ENCODE data around the gene ZNF737.
A peak's percentile ranks its signal among the peaks of the same experiment; 100 is the strongest.
"Not testable (repeated sequence)": the region's sequence is repeated elsewhere in the genome, so short reads cannot be mapped to it uniquely, and the experiment has no call there.

Gene ZNF737

DNA sequence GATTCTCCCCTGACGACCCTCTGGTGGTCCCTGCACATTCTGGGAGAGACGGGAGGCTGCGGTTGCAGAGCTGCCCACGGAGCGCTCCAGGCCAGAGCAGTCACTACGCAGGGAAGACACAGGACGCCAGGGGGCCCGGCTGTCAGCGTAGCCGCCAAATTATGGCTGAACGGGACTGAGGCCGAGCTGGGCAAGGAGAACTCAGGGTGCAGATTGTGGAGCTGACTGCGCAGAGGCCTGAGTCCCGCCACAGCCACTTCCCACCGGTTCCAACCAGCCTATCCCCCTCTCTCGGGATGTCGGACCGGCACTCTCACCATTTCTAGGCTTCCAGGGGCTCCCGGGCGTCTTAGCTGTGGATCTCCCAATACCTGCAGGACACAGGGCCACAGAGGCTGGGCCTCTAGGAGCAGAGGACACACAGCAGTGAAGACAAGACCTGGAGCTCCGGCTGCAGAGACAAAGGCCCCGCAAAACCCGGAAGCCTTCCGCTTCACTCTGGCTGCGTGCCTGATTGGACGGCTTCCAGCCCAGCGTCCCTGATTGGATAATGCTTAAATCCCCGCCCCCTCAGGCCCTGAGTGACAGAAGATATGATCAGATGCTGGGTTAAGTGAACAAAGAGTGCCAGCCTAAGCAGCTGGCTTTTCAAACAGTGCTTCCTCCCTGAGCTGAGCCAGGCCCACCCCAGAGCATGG lies at the start of gene ZNF737:
ZNF737 (minus strand) TSS at position 461 of the 698 bp plus-strand sequence; CDS start at position 320, 141 bp downstream.
- peak; percentile 92 for DNase-seq (ENCODE audit: low spot score)

DNA sequence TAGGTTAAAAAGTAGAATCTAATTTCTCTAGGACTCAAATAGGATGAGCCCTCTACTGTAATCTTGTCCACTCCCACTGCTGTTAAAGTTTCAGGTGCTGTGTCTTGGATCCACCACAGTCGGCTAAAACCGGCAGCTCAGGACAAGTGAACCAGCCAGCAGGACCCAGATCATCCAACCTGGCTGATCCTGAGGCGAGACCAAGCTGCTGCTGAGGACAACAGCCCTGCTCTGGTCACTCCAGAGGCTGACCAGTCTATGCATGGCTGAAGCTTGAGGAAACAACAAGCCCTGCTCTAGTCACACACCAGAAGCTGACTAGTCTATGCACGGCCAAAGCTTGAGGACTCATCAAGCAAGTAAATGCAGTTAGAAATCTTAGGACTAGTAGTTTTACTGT lies 49.4 kb upstream of the ZNF737 start:
- not testable (repeated sequence) for DNase-seq (ENCODE audit: low spot score)

- no peak for DNase-seq (ENCODE audit: low spot score)
Measured at GRCh38 chr19:20612711-20613316, 47.2 kb upstream of the ZNF737 start.

DNA sequence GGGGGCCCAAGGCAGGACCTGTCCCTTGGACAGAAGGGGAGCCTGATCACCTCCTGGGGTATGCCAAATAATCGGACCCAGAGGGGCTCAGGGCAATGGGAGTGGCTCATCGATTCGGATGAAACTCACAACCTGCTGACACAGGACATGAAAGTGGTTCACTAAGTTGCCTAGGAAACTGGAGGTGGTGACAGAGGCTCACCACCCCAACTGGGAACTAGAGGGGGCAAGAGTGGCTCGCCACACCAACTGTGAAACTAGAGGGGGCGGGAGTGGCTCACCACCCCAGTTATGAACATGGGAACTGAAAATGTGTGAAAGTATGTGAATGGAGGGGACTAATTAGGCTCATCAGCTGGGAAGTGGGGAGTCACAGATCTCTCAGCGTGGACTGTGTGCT lies 46.3 kb upstream of the ZNF737 start:
- DNase-seq (ENCODE audit: low spot score), result no peak

DNA sequence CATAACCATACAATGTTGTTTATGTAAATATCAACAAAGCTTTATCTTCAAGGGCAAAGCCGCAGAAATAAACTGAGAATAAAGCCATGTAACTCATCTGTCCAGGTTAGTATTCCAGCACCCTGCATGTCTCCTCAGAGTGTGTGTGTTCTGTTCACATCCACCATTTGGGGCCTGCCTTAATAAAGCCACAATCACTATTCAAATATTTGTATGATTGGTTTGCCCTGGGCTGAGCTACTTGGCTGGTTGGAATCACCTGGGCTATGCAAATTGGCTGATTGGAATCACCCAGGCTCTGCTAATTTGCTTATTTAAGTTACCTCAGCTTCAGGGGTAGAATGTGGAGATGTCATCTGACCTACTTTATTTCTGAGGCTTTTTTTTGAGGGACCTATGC lies 42.4 kb upstream of the ZNF737 start:
- no peak for DNase-seq (ENCODE audit: low spot score)

- no peak for DNase-seq (ENCODE audit: low spot score)
Measured at GRCh38 chr19:20558571-20558970, 7.0 kb downstream of the ZNF737 start.

- DNase-seq (ENCODE audit: low spot score), result no peak
Measured at GRCh38 chr19:20558011-20558410, 7.6 kb downstream of the ZNF737 start.

DNA sequence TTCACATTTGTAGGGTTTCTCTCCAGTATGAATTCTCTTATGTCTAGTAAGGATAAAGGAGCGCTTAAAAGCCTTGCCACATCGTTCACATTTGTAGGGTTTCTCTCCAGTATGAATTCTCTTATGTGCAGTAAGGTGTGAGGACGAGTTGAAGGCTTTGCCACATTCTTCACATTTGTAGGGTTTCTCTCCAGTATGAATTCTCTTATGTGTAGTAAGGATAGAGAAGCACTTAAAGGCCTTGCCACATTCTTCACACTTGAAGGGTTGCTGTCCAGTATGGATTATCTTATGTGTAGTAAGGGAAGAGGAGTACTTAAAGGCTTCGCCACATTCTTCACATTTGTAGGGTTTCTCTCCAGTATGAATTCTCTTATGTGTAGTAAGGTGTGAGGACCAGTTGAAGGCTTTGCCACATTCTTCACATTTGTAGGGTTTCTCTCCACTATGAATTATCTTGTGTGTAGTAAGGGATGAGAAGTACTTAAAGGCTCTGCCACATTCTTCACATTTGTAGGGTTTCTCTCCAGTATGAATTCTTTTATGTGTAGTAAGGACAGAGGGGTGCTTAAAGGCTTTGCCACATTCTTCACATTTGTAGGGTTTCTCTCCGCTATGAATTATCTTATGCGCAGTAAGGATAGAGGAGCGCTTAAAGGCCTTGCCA lies 20.8 kb downstream of the ZNF737 start:
- DNase-seq (ENCODE audit: low spot score), result not testable (repeated sequence)

- DNase-seq (ENCODE audit: low spot score), result not testable (repeated sequence)
Measured at GRCh38 chr19:20530303-20530702, 35.3 kb downstream of the ZNF737 start.

- no peak for DNase-seq (ENCODE audit: low spot score)
Measured at GRCh38 chr19:20513189-20513904, 52.2 kb downstream of the ZNF737 start.

GRCh38 chr19:20503476-20503875 lies 62.1 kb downstream of the ZNF737 start:
- DNase-seq (ENCODE audit: low spot score), result no peak

Measured in HuH-7 (cell line).